CD8-positive, alpha-beta memory T cell (primary cell): ENCODE data around the gene KICS2. TPM values are rescaled to one million over a fixed set of nuclear protein-coding genes. Genes with fewer than 3 reads are reported as not detected.

Source experiments
- CTCF ChIA-PET: fragments of 350-600 bp; sonication (Branson Sonifier 250); formaldehyde crosslinking; loops from one replicate; lab custom pipeline; 2021; ENCODE audit warnings: antibody characterized with exemption; lab: Charles Lee
- POLR2A ChIA-PET: fragments of 350-600 bp; sonication (Branson Sonifier 250); formaldehyde crosslinking; loops from one replicate; lab custom pipeline; 2021; ENCODE audit warnings: antibody characterized with exemption; lab: Charles Lee
- DNase-seq, 5 donors: peaks; one replicate each; pipeline versions ENCODE4 v3.0.0 to v3.0.0-alpha.2; 2020 to 2022; ENCODE audit warnings: mixed read lengths in 1 of 5
- H3K27ac ChIP-seq: one replicate; pipeline ENCODE4 v1.7.0; 2013; ENCODE audit warnings: low read depth, mild to moderate bottlenecking, low read length, moderate library complexity
- H3K27me3 ChIP-seq: 2 replicates; pipeline ENCODE4 v1.7.0; 2013; ENCODE audit warnings: low read length, mild to moderate bottlenecking; ENCODE audit not compliant: insufficient read depth, poor library complexity, severe bottlenecking
- H3K36me3 ChIP-seq: 2 replicates; pipeline ENCODE4 v1.7.0; 2013; ENCODE audit warnings: mild to moderate bottlenecking, low read length, moderate library complexity; ENCODE audit not compliant: insufficient read depth
- H3K4me1 ChIP-seq: 2 replicates; pipeline ENCODE4 v1.7.0; 2013; ENCODE audit warnings: mild to moderate bottlenecking, low read length, moderate library complexity; ENCODE audit not compliant: insufficient read depth
- H3K4me3 ChIP-seq: 2 replicates; pipeline ENCODE4 v1.7.0; 2013; ENCODE audit warnings: mild to moderate bottlenecking, low read length
- H3K9me3 ChIP-seq: 2 replicates; pipeline ENCODE4 v1.7.0; 2013; ENCODE audit warnings: mild to moderate bottlenecking, low read length
- H3K27ac Mint-ChIP-seq, 8 donors: one replicate each; pipeline ENCODE4 v1.8.0; 2020 to 2021; ENCODE audit warnings: mixed read lengths in 8 of 8, mild to moderate bottlenecking in 6 of 8, inconsistent platforms in 3 of 8, moderate library complexity in 3 of 8
- H3K27me3 Mint-ChIP-seq, 2 donors: one replicate each; pipeline ENCODE4 v1.8.0; 2020 to 2021; ENCODE audit warnings: mixed read lengths in 2 of 2, mild to moderate bottlenecking in 1 of 2, moderate library complexity in 1 of 2
- H3K36me3 Mint-ChIP-seq, 3 donors: one replicate each; pipeline ENCODE4 v1.8.0; 2020 to 2021; ENCODE audit warnings: mixed read lengths in 3 of 3, inconsistent platforms in 1 of 3, mild to moderate bottlenecking in 1 of 3
- H3K4me1 Mint-ChIP-seq, 3 donors: one replicate each; pipeline ENCODE4 v1.8.0; 2020 to 2021; ENCODE audit warnings: mixed read lengths in 3 of 3, inconsistent platforms in 1 of 3, mild to moderate bottlenecking in 1 of 3
- H3K4me3 Mint-ChIP-seq, 7 donors: one replicate each; pipeline ENCODE4 v1.8.0; 2020 to 2021; ENCODE audit warnings: mixed read lengths in 7 of 7, mild to moderate bottlenecking in 6 of 7, moderate library complexity in 4 of 7, inconsistent platforms in 2 of 7
- H3K9me3 Mint-ChIP-seq, 5 donors: one replicate each; pipeline ENCODE4 v1.8.0; 2020 to 2022; ENCODE audit warnings: mixed read lengths in 5 of 5, mild to moderate bottlenecking in 3 of 5, moderate library complexity in 2 of 5, inconsistent platforms in 1 of 5
- polyA plus RNA-seq: library from polyadenylated mRNA; unstranded; fragments of 300-500 nt; fragmentation: Illumina TruSeq; gene quantifications from one replicate; pipeline ENCODE4 v1.2.3, GENCODE V29; 2021
- total RNA-seq, 2 experiments: library from RNA; stranded (reverse); gene quantifications; one replicate each; pipeline ENCODE4 v1.2.3, GENCODE V29; 2021

Gene KICS2
- 10 to 100 TPM; 14.2 to 15.7 TPM for total RNA-seq
- 7.6 TPM for polyA plus RNA-seq

- Mint-ChIP-seq H3K36me3 (peaks cover 0 to 10% (median 0%) of the 10 kb centered on the region in 3 donors), H3K9me3 (no peaks in the 10 kb centered on the region), H3K4me3 (peak within 1 kb of the TSS; percentile 92 to 100 (median 96)), H3K4me1 (peaks cover 28 to 50% (median 48%) of the 10 kb centered on the region in 3 donors), H3K27me3 (peaks cover 11 to 13% of the 10 kb centered on the region in 2 donors), H3K27ac (peak within 1 kb of the TSS; percentile 94 to 100 (median 98))
- Histone ChIP-seq H3K27ac (peak within 1 kb of the TSS; percentile 97), H3K4me1 (peaks cover 14% of the 10 kb centered on the region), H3K36me3 (no peaks in the 10 kb centered on the region), H3K4me3 (peak within 1 kb of the TSS; percentile 88), H3K27me3 (no peaks in the 10 kb centered on the region), H3K9me3 (no peaks in the 10 kb centered on the region)
- POLR2A ChIA-PET: interaction anchor here (0.8 to 1.3 kb wide), 3 partner anchors 11 to 182 kb away, joined by 3 to 4 read pairs (median 3); partner anchors contain the start of gene XPOT
- DNase-seq: peak; percentile 84 to 94 (median 92)
- CTCF ChIA-PET: interaction anchor here (0.6 to 1.5 kb wide), 3 partner anchors 10 to 575 kb away, joined by 3 to 4 read pairs (median 4); no protein-coding TSS in a partner anchor
Observed at GRCh38 chr12:64222009-64222765, at the start of gene KICS2. Gene KICS2 (minus strand): TSS chr12:64222296. CDS start chr12:64222237, 59 bp downstream.

GRCh38 chr12:64270411-64270810, 48.3 kb upstream of the KICS2 start:
- DNase-seq: no peak
- H3K4me1 Mint-ChIP-seq: no peaks in the 10 kb centered on the region
- ChIA-PET POLR2A (no interaction called here), CTCF (no interaction called here)
- H3K4me3 Mint-ChIP-seq: no peak overlapping the region
- Histone ChIP-seq H3K36me3 (no peaks in the 10 kb centered on the region), H3K4me1 (no peaks in the 10 kb centered on the region), H3K9me3 (no peaks in the 10 kb centered on the region), H3K27me3 (no peaks in the 10 kb centered on the region), H3K27ac (no peak overlapping the region), H3K4me3 (no peak overlapping the region)
- H3K27ac Mint-ChIP-seq: no peak overlapping the region
- H3K27me3 Mint-ChIP-seq: peaks cover 0 to 23% of the 10 kb centered on the region in 2 donors
- H3K36me3 Mint-ChIP-seq: no peaks in the 10 kb centered on the region
- no peaks in the 10 kb centered on the region for H3K9me3 Mint-ChIP-seq

GRCh38 chr12:64269161-64269560, 47.1 kb upstream of the KICS2 start:
- Histone ChIP-seq H3K36me3 (no peaks in the 10 kb centered on the region), H3K9me3 (no peaks in the 10 kb centered on the region), H3K4me3 (no peak overlapping the region), H3K27me3 (no peaks in the 10 kb centered on the region), H3K4me1 (no peaks in the 10 kb centered on the region), H3K27ac (no peak overlapping the region)
- Mint-ChIP-seq H3K4me3 (no peak overlapping the region), H3K9me3 (no peaks in the 10 kb centered on the region), H3K27ac (peak overlapping the region in 1 of 8 donors; percentile 23), H3K4me1 (no peaks in the 10 kb centered on the region), H3K27me3 (peaks cover 0 to 34% of the 10 kb centered on the region in 2 donors), H3K36me3 (no peaks in the 10 kb centered on the region)
- ChIA-PET POLR2A (no interaction called here), CTCF (no interaction called here)
- DNase-seq: no peak

GRCh38 chr12:64268409-64268808, 46.3 kb upstream of the KICS2 start:
- POLR2A ChIA-PET: no interaction called here
- CTCF ChIA-PET: no interaction called here
- no peaks in the 10 kb centered on the region for H3K36me3 Mint-ChIP-seq

GRCh38 chr12:64265839-64266238, 43.7 kb upstream of the KICS2 start:
- peaks cover 0 to 27% of the 10 kb centered on the region in 2 donors for H3K27me3 Mint-ChIP-seq
- no peaks in the 10 kb centered on the region for H3K9me3 Mint-ChIP-seq
- no peak overlapping the region for H3K4me3 ChIP-seq
- DNase-seq: no peak
- no peaks in the 10 kb centered on the region for H3K9me3 ChIP-seq
- no peak overlapping the region for H3K27ac Mint-ChIP-seq
- no peaks in the 10 kb centered on the region for H3K4me1 ChIP-seq
- POLR2A ChIA-PET: no interaction called here
- CTCF ChIA-PET: interaction anchor here (1.0 kb wide), 1 partner anchor 421 kb away, joined by 3 read pairs; the partner anchor contains the start of gene SRGAP1
- H3K27ac ChIP-seq: no peak overlapping the region
- H3K27me3 ChIP-seq: no peaks in the 10 kb centered on the region
- H3K4me1 Mint-ChIP-seq: no peaks in the 10 kb centered on the region
- no peaks in the 10 kb centered on the region for H3K36me3 ChIP-seq
- H3K4me3 Mint-ChIP-seq: no peak overlapping the region
- H3K36me3 Mint-ChIP-seq: no peaks in the 10 kb centered on the region

More at GRCh38 chr12:64268409-64268808, 46.3 kb upstream of the KICS2 start:
- no peaks in the 10 kb centered on the region for H3K9me3 ChIP-seq
- Mint-ChIP-seq H3K9me3 (no peaks in the 10 kb centered on the region), H3K27me3 (peaks cover 0 to 34% of the 10 kb centered on the region in 2 donors), H3K4me3 (no peak overlapping the region), H3K27ac (no peak overlapping the region), H3K4me1 (no peaks in the 10 kb centered on the region)
- no peak overlapping the region for H3K4me3 ChIP-seq
- no peak for DNase-seq
- no peaks in the 10 kb centered on the region for H3K4me1 ChIP-seq
- H3K27ac ChIP-seq: no peak overlapping the region
- H3K27me3 ChIP-seq: no peaks in the 10 kb centered on the region
- no peaks in the 10 kb centered on the region for H3K36me3 ChIP-seq

- Mint-ChIP-seq H3K4me1 (no peaks in the 10 kb centered on the region), H3K27me3 (peaks cover 0 to 15% of the 10 kb centered on the region in 2 donors), H3K27ac (no peak overlapping the region), H3K36me3 (no peaks in the 10 kb centered on the region), H3K9me3 (no peaks in the 10 kb centered on the region), H3K4me3 (no peak overlapping the region)
- ChIA-PET CTCF (interaction anchor here (1.7 kb wide), 1 partner anchor 418 kb away, joined by 8 read pairs; the partner anchor contains the start of gene SRGAP1), POLR2A (no interaction called here)
- Histone ChIP-seq H3K4me3 (no peak overlapping the region), H3K9me3 (no peaks in the 10 kb centered on the region), H3K27me3 (no peaks in the 10 kb centered on the region), H3K4me1 (no peaks in the 10 kb centered on the region), H3K36me3 (no peaks in the 10 kb centered on the region), H3K27ac (no peak overlapping the region)
- DNase-seq: no peak
Observed at GRCh38 chr12:64261813-64262212, 39.7 kb upstream of the KICS2 start.

- no peak overlapping the region for H3K4me3 Mint-ChIP-seq
- DNase-seq: no peak
- H3K27me3 Mint-ChIP-seq: peaks cover 0 to 5% of the 10 kb centered on the region in 2 donors
- H3K4me1 Mint-ChIP-seq: peaks cover 0 to 4% (median 0%) of the 10 kb centered on the region in 3 donors
- no peaks in the 10 kb centered on the region for H3K9me3 ChIP-seq
- POLR2A ChIA-PET: no interaction called here
- CTCF ChIA-PET: interaction anchor here (0.7 to 4.0 kb wide), 2 partner anchors 415 to 422 kb away, joined by 3 to 32 read pairs; partner anchors contain the start of gene SRGAP1
- H3K4me1 ChIP-seq: no peaks in the 10 kb centered on the region
- no peak overlapping the region for H3K27ac ChIP-seq
- no peak overlapping the region for H3K4me3 ChIP-seq
- no peaks in the 10 kb centered on the region for H3K27me3 ChIP-seq
- no peaks in the 10 kb centered on the region for H3K9me3 Mint-ChIP-seq
- H3K36me3 ChIP-seq: no peaks in the 10 kb centered on the region
- peak overlapping the region in 1 of 8 donors; percentile 84 for H3K27ac Mint-ChIP-seq
- H3K36me3 Mint-ChIP-seq: no peaks in the 10 kb centered on the region
Observed at GRCh38 chr12:64258576-64258975, 36.5 kb upstream of the KICS2 start.
